ENCODE data around the gene AUTS2.
"Not testable (repeated sequence)": the region's sequence is repeated elsewhere in the genome, so short reads cannot be mapped to it uniquely, and the experiment has no call there.

Gene AUTS2

DNA sequence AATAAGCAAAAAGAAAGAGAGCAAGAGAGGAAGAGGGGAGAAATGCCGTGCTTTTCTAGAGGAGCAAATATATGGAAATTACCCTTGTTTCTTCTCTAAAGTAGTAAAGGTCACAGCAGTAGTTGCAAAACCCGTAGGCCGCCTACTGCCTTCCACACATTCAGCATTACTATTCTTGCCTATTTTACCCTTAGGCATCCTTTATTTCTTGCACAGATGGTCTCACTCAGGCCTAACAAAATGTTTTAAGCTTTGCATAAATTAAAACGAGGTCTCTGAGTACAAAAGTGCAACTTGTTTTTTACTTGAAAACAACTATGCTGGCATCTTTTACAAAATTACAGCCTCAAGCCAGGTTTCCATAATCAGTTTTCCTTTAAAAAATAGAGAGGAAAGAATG lies 644.6 kb downstream of the AUTS2 start:
- DNase-seq (ENCODE audit: low spot score), result no peak

DNA sequence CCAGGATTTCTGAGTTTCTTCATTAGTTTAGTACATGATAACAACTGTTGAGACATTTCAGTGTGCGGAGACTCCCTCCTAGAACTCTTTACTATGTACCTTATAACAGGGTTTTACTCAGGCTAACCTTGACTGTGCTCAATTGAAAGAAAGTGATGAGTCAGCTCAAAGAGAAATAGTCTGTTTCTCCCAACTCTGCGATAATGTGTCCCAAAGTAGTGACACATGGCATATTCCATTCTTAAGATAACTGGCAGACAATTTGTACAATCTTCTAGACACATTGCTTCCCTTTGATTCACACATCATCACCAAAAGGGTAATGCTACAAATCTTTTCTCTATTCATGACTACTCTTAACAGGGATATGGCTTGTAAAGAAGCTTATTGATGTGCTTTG lies 645.2 kb downstream of the AUTS2 start:
- DNase-seq (ENCODE audit: low spot score), result no peak

- DNase-seq (ENCODE audit: low spot score), result no peak
Observed at GRCh38 chr7:70257921-70258320, 659.6 kb downstream of the AUTS2 start.

DNA sequence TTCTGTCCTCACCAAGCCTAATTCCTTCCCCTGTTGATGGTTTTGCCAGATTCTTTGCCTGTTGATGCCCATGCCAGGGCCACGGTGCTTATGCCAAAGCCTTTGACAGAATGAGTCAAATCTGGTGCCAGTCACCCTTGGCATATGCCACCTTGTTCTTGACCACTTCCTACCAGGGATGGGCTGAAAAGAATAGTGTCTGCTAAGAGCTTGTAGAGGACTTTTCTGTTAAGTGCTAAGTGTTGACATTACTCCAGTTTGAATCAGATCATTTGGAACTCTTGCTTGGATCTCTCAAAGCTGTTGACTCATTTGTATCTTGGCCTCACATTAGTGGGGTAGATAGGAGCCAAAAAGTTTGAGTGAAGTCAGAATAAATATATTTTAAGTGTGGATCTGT lies 661.2 kb downstream of the AUTS2 start:
- DNase-seq (ENCODE audit: low spot score), result peak; percentile 7

GRCh38 chr7:70263471-70264255 lies 665.4 kb downstream of the AUTS2 start:
- DNase-seq (ENCODE audit: low spot score), result no peak

GRCh38 chr7:70266186-70266585 lies 667.9 kb downstream of the AUTS2 start:
- DNase-seq (ENCODE audit: low spot score), result no peak

GRCh38 chr7:70267381-70268120 lies 669.3 kb downstream of the AUTS2 start:
- no peak for DNase-seq (ENCODE audit: low spot score)

DNA sequence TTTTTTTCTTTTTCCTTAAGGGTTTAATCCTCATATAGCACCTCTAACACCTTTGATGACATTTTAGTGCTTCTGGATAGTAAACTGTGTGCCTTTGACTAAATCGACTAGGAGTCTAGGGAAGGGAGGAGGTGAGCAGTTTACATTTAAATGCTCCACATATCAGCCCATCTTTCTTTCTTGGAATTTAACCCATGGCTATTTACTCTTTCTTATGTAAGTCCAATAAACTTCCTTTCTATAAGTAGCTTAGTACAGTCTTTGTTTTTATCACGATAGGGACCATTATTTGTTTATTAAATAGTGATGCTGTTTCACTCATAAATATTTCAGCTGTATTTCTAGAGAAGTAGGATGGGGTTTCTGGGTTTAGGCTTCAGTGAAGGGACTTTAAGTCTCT lies 669.9 kb downstream of the AUTS2 start:
- DNase-seq (ENCODE audit: low spot score), result no peak

- DNase-seq (ENCODE audit: low spot score), result no peak
Observed at GRCh38 chr7:70270149-70270548, 671.9 kb downstream of the AUTS2 start.

GRCh38 chr7:70271617-70272081 lies 673.4 kb downstream of the AUTS2 start:
- DNase-seq (ENCODE audit: low spot score), result no peak

DNA sequence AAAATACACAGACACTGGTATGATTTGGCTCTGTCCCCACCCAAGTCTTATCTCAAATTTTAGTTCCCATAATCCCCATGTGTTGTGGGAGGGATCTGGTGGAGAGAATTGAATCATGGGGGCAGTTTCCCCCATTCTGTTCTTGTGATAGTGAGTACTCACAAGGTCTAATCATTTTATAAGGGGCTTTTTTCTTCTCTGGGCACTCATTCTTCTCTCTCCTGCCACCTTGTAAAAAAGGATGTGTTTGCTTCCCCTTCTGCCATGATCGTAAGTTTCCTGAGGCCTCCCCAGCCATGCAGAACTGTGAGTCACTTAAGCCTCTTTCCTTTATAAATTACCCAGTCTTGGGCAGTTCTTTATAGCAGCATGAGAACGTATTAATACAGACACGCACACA lies 677.3 kb downstream of the AUTS2 start:
- not testable (repeated sequence) for DNase-seq (ENCODE audit: low spot score)

GRCh38 chr7:70285187-70285586 lies 686.9 kb downstream of the AUTS2 start:
- DNase-seq (ENCODE audit: low spot score), result no peak

DNA sequence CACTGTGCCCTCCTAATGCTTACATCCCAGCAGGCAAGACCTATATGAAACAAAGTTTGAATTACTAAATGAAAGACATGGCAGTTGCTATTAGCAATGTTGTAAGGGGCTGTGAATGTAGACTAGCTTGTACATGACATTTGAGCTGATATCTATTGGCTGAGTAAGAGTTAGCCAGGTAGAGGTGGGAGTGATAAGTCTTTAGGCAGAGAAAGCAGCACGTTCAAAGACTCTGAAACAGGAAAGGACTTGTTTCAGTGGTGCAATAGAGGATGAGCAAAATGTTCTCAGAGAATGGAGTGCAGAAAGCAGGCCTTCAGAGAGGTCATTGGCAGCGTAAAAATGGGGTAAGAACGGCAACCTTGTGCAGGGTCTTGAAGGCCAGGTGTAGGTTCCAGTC lies 687.6 kb downstream of the AUTS2 start:
- no peak for DNase-seq (ENCODE audit: low spot score)

GRCh38 chr7:70288781-70289456 lies 690.6 kb downstream of the AUTS2 start:
- no peak for DNase-seq (ENCODE audit: low spot score)

DNA sequence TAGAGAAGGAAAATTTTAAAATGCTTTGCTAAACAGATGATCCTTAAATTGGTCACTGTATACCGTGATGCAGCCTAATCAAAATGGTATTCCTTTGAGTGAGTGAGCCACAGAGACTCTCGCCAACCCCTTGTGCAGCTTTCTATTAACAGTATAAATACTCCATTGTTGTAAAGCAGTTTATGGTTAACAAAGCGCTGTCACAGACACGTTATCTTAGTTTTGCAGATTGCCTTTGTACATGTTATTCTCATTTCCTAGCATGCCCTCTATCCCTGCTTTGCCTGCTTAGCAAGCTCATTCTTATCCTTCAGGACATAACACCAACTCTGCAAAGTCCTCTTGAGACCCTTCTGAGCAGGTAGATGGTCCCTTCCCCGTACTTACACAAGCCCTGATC lies 694.4 kb downstream of the AUTS2 start:
- no peak for DNase-seq (ENCODE audit: low spot score)

GRCh38 chr7:70294211-70294911 lies 696.1 kb downstream of the AUTS2 start:
- DNase-seq (ENCODE audit: low spot score), result no peak

DNA sequence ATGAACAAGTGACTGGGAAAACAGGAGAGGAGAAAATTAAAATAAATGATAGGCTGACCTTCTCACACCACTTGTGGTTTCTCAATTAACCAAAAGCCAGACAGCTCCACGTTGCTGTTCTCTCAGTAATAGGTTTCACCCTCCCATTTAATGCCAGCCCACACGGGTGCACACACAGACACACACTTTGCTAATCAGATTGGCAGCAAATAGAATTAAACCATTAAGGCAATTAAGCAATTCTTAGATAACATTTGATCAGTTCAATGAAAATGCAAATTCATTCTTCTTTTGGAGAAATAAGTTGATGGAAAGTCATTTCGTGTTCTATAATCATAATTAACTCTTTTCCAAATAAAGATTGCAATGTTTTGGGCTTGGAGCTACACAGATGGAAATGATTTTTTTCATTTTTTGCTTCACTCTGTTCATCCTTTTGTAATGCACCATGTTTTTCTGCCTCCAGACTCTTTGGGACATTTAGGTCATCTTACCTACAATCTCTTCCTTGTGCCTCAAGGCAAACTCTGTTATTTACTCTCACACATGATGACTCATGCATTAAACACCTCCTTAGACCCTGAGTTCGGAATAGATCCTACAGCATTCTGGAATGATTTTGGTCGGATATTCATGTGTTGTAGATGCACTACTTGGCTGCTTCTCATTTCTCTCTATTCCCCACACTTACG lies 700.7 kb downstream of the AUTS2 start:
- DNase-seq (ENCODE audit: low spot score), result no peak

- DNase-seq (ENCODE audit: low spot score), result no peak
Observed at GRCh38 chr7:70299472-70299807, 701.2 kb downstream of the AUTS2 start.

DNA sequence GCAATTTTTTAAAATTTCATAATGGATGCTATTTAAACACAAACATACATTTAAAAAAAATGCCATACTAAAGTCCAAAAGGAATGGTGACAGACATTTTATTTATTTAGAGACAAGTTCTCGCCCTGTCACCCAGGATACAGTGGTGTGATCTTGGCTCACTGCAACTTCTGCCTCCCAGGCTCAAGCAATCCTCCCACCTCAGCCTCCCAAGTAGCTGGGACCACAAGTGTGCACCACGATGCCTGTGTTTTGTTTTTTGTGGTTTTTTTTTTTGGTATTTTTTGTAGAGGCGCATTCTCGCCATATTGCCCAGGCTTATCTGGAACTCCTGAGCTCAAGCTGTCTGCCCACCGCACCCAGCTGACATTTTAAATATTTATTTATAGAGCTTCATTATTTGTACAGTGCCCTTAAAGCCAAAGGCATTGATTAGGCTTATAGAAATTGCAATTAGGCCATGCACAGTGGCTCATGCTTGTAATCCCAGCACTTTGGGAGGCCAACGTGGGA lies 703.5 kb downstream of the AUTS2 start:
- DNase-seq (ENCODE audit: low spot score), result no peak

DNA sequence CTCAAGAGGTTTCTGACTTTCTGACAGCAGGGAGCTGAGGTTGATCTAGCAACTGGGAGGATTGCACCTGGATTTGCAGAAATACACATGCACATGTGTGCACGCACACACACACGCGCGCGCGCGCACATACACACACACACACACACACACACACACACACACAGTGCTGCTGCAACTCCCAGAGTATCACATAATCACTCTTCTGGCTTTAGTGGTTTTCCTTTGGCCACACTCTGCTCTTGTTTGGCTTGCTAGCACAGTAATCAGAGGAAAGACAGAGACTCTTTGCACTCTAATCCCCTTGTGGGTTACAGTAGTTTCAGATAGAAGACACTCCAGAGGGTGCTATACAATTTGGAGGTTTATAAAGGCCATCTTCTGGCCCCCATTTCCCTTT lies 705.0 kb downstream of the AUTS2 start:
- DNase-seq (ENCODE audit: low spot score), result no peak

- DNase-seq (ENCODE audit: low spot score), result no peak
Observed at GRCh38 chr7:70303780-70304179, 705.5 kb downstream of the AUTS2 start.

DNA sequence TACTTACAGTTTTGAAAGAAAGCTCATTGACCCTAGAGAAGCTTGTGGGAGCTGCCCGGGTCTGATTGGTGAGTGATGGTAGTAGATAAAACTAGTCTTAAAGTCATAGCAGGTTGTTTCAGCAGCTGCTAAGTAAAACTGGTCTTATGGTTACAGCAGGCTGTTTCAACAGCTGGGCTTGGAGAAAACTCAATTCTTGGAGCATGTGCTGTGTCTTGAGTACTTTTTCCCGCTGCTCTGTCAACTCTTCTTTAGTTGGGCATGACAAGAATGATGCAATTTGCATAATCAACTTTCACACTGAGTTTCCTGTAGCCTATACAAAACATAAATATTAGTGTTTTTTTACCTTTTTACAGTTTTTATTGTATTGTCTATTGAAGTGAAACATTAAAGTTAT lies 707.9 kb downstream of the AUTS2 start:
- DNase-seq (ENCODE audit: low spot score), result no peak
